Gastrocnemius medialis (tissue), 4 donors: ENCODE measurements around the gene TMEM132D.

Source experiments
- POLR2A ChIP-seq, 2 donors: fragments of 450-650 bp; IDR thresholded peaks; one replicate each; pipeline ENCODE4 v1.6.1; 2017; ENCODE audit warnings: antibody characterized with exemption in 2 of 2, mild to moderate bottlenecking in 2 of 2, moderate library complexity in 2 of 2
- TF ChIP-seq, protein P1 (sequence below), 5 experiments: fragments of 450-650 bp in 3 of 5; fragments of 200-600 bp in 2 of 5; sonication (generic) in 2 of 5; IDR thresholded peaks in 4 of 5; conservative IDR thresholded peaks in 1 of 5; 1 replicate in 4 of 5; 2 replicates in 1 of 5; pipeline ENCODE4 v1.5.1; 2016 to 2019; ENCODE audit warnings: antibody characterized with exemption in 5 of 5, mild to moderate bottlenecking in 3 of 5, moderate library complexity in 3 of 5

DNA sequence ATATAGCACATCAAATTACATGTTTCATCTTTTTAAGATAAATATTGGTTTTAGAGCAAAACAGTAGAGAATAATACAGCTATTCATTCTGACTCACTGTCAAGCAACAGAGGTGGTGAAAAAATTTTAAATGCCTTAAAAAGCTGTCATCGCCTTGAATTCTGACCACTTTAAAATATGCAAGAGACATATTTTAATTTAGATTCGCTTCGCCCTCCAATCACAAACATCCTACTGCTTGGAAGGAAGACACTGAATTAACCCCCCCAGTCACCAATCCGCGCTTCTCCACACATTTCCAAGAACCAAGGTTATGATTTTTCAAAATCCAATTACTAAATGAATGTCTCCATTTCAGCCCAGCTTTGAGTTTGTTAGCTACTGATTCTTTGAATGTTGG lies 112.4 kb downstream of the TMEM132D start:
- TF ChIP-seq POLR2A (IDR thresholded peaks at IDR 0.05), result no peak
- TF ChIP-seq, protein P1, sequence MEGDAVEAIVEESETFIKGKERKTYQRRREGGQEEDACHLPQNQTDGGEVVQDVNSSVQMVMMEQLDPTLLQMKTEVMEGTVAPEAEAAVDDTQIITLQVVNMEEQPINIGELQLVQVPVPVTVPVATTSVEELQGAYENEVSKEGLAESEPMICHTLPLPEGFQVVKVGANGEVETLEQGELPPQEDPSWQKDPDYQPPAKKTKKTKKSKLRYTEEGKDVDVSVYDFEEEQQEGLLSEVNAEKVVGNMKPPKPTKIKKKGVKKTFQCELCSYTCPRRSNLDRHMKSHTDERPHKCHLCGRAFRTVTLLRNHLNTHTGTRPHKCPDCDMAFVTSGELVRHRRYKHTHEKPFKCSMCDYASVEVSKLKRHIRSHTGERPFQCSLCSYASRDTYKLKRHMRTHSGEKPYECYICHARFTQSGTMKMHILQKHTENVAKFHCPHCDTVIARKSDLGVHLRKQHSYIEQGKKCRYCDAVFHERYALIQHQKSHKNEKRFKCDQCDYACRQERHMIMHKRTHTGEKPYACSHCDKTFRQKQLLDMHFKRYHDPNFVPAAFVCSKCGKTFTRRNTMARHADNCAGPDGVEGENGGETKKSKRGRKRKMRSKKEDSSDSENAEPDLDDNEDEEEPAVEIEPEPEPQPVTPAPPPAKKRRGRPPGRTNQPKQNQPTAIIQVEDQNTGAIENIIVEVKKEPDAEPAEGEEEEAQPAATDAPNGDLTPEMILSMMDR (IDR thresholded peaks at IDR 0.05 in 4 of 5, conservative IDR thresholded peaks at IDR 0.05 in 1 of 5), result no peak
